ENCODE measurements around the gene EVI5.

DNA sequence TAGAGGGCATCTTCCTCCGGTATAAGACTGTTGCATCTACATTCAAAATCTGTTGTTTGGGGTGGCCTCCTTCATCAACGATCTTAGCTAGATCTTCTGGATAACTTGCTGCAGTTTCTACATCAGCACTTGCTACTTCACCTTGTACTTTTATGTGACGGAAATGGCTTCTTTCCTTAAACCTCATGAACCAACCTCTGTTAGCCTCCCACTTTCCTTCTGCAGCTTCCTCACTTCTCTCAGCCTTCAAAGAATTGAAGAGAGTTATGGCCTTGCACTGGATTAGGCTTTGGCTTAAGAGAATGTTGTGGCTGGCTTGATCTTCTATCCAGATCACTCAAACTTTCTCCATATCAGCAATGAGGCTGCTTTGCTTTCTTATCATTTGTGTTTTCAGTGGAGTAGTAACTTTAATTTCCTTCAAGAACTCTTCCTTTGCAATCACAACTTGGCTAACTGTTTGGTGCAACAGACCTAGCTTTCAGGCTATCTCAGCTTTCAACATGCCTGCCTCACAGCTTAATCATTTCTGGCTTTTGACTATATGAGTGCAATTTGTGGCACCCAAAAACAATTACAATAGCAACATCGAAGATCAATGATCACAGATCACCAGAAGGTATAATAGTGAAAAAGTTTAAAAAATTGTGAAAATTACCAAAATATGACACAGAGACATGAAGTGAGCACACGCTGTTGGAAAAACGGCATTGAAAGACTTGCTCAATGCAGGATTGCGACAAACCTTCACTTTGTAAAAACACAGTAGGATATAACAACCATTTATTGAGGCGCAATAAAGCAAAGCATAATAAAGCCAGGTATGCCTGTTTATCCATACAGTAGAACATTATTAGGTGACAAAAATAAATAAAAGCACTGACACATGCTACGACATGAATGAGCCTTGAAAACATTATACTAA is 241.5 kb downstream of the EVI5 start:
- TF ChIP-seq, protein P1, sequence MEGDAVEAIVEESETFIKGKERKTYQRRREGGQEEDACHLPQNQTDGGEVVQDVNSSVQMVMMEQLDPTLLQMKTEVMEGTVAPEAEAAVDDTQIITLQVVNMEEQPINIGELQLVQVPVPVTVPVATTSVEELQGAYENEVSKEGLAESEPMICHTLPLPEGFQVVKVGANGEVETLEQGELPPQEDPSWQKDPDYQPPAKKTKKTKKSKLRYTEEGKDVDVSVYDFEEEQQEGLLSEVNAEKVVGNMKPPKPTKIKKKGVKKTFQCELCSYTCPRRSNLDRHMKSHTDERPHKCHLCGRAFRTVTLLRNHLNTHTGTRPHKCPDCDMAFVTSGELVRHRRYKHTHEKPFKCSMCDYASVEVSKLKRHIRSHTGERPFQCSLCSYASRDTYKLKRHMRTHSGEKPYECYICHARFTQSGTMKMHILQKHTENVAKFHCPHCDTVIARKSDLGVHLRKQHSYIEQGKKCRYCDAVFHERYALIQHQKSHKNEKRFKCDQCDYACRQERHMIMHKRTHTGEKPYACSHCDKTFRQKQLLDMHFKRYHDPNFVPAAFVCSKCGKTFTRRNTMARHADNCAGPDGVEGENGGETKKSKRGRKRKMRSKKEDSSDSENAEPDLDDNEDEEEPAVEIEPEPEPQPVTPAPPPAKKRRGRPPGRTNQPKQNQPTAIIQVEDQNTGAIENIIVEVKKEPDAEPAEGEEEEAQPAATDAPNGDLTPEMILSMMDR (IDR thresholded peaks at IDR 0.05), result no peak
- TF ChIP-seq POLR2A (IDR thresholded peaks at IDR 0.05), result no peak
- no peak for TF ChIP-seq POLR2AphosphoS5 (IDR thresholded peaks at IDR 0.05; ENCODE audit: insufficient read depth in 1 of 2, low read depth in 1 of 2)
